HEK293 (cell line): ENCODE measurements around the gene PMS1.
A peak's percentile ranks its signal among the peaks of the same experiment; 100 is the strongest.

Source experiments
- GLI4 ChIP-seq: fragments of 450-650 bp; formaldehyde crosslinking; IDR thresholded peaks from 2 replicates; pipeline ENCODE4 v1.5.1; 2016; ENCODE audit warnings: missing biosample characterization, missing genetic modification characterization
- GLIS2 ChIP-seq: fragments of 450-650 bp; formaldehyde crosslinking; IDR thresholded peaks from 2 replicates; pipeline ENCODE4 v1.5.1; 2016; ENCODE audit warnings: missing biosample characterization, missing genetic modification characterization
- KLF16 ChIP-seq: fragments of 450-650 bp; formaldehyde crosslinking; IDR thresholded peaks from 2 replicates; pipeline ENCODE4 v1.5.1; 2017; ENCODE audit warnings: missing biosample characterization, missing genetic modification characterization
- MYNN ChIP-seq: fragments of 450-650 bp; formaldehyde crosslinking; IDR thresholded peaks from 2 replicates; pipeline ENCODE4 v1.5.1; 2016; ENCODE audit warnings: missing biosample characterization, missing genetic modification characterization, borderline replicate concordance
- WT1 ChIP-seq: fragments of 450-650 bp; formaldehyde crosslinking; IDR thresholded peaks from 2 replicates; pipeline ENCODE4 v1.5.1; 2016; ENCODE audit warnings: missing biosample characterization, missing genetic modification characterization
- ZBTB21 ChIP-seq: fragments of 450-650 bp; formaldehyde crosslinking; IDR thresholded peaks from 2 replicates; pipeline ENCODE4 v1.5.1; 2017; ENCODE audit warnings: missing biosample characterization, missing genetic modification characterization
- ZBTB48 ChIP-seq: fragments of 450-650 bp; formaldehyde crosslinking; IDR thresholded peaks from 2 replicates; pipeline ENCODE4 v1.5.1; 2016; ENCODE audit warnings: missing biosample characterization, missing genetic modification characterization
- ZFP37 ChIP-seq: fragments of 450-650 bp; formaldehyde crosslinking; IDR thresholded peaks from 2 replicates; pipeline ENCODE4 v1.5.1; 2016; ENCODE audit warnings: missing biosample characterization, missing genetic modification characterization
- ZIC2 ChIP-seq: fragments of 450-650 bp; formaldehyde crosslinking; IDR thresholded peaks from 2 replicates; pipeline ENCODE4 v1.5.1; 2016; ENCODE audit warnings: missing biosample characterization, missing genetic modification characterization
- ZNF2 ChIP-seq: fragments of 450-650 bp; formaldehyde crosslinking; IDR thresholded peaks from 2 replicates; pipeline ENCODE4 v1.5.1; 2016; ENCODE audit warnings: missing biosample characterization, missing genetic modification characterization
- ZNF555 ChIP-seq: fragments of 450-650 bp; formaldehyde crosslinking; conservative IDR thresholded peaks from 2 replicates; pipeline ENCODE4 v1.5.1; 2017; ENCODE audit warnings: missing biosample characterization, mild to moderate bottlenecking, missing genetic modification characterization, inconsistent platforms
- ZNF558 ChIP-seq: fragments of 450-650 bp; formaldehyde crosslinking; IDR thresholded peaks from 2 replicates; pipeline ENCODE4 v1.5.1; 2016; ENCODE audit warnings: missing biosample characterization, missing genetic modification characterization
- ZNF596 ChIP-seq: fragments of 450-650 bp; IDR thresholded peaks from 2 replicates; pipeline ENCODE4 v1.5.0; 2018; ENCODE audit warnings: missing biosample characterization, mild to moderate bottlenecking, missing genetic modification characterization, moderate library complexity
- ZNF629 ChIP-seq: fragments of 450-650 bp; formaldehyde crosslinking; IDR thresholded peaks from 2 replicates; pipeline ENCODE4 v1.5.1; 2017; ENCODE audit warnings: missing biosample characterization, missing genetic modification characterization
- ZNF76 ChIP-seq: fragments of 450-650 bp; formaldehyde crosslinking; IDR thresholded peaks from 2 replicates; pipeline ENCODE4; 2016; ENCODE audit warnings: low read depth, missing biosample characterization, missing genetic modification characterization, borderline replicate concordance
- ZNF768 ChIP-seq: fragments of 450-650 bp; formaldehyde crosslinking; IDR thresholded peaks from 2 replicates; pipeline ENCODE4 v1.5.1; 2018; ENCODE audit warnings: missing biosample characterization, mild to moderate bottlenecking, missing genetic modification characterization
- ZNF843 ChIP-seq: fragments of 450-650 bp; formaldehyde crosslinking; IDR thresholded peaks from 2 replicates; pipeline ENCODE4 v1.5.1; 2016; ENCODE audit warnings: missing biosample characterization, missing genetic modification characterization
- ZSCAN23 ChIP-seq: fragments of 450-650 bp; formaldehyde crosslinking; IDR thresholded peaks from 2 replicates; pipeline ENCODE4 v1.5.1; 2016; ENCODE audit warnings: missing biosample characterization, missing genetic modification characterization
- TF ChIP-seq, protein P1 (sequence below): fragments of 450-650 bp; formaldehyde crosslinking; optimal IDR thresholded peaks from 2 replicates; pipeline ENCODE3; 2016; ENCODE audit warnings: missing biosample characterization, mild to moderate bottlenecking, missing genetic modification characterization
- TF ChIP-seq, protein P2 (sequence below): fragments of 450-650 bp; formaldehyde crosslinking; conservative IDR thresholded peaks from 2 replicates; pipeline ENCODE4 v1.5.1; 2016; ENCODE audit warnings: low read depth, missing biosample characterization, missing genetic modification characterization
- TF ChIP-seq, protein P3 (sequence below): fragments of 450-650 bp; IDR thresholded peaks from 2 replicates; pipeline ENCODE4 v1.5.1; 2018; ENCODE audit warnings: missing biosample characterization, mild to moderate bottlenecking, missing genetic modification characterization
- TF ChIP-seq, protein P4 (sequence below): fragments of 450-650 bp; formaldehyde crosslinking; IDR thresholded peaks from 2 replicates; pipeline ENCODE4 v1.5.1; 2016; ENCODE audit warnings: missing biosample characterization, missing genetic modification characterization
- TF ChIP-seq, protein P5 (sequence below): fragments of 450-650 bp; formaldehyde crosslinking; IDR thresholded peaks from 2 replicates; pipeline ENCODE4 v1.5.1; 2017; ENCODE audit warnings: missing biosample characterization, missing genetic modification characterization
- TF ChIP-seq, protein P6 (sequence below): fragments of 450-650 bp; formaldehyde crosslinking; IDR thresholded peaks from 2 replicates; pipeline ENCODE4 v1.5.1; 2016; ENCODE audit warnings: missing biosample characterization, missing genetic modification characterization
- TF ChIP-seq, protein P7 (sequence below): fragments of 450-650 bp; formaldehyde crosslinking; IDR thresholded peaks from 2 replicates; pipeline ENCODE4 v1.5.1; 2016; ENCODE audit warnings: missing biosample characterization, missing genetic modification characterization

PMS1 gene

DNA sequence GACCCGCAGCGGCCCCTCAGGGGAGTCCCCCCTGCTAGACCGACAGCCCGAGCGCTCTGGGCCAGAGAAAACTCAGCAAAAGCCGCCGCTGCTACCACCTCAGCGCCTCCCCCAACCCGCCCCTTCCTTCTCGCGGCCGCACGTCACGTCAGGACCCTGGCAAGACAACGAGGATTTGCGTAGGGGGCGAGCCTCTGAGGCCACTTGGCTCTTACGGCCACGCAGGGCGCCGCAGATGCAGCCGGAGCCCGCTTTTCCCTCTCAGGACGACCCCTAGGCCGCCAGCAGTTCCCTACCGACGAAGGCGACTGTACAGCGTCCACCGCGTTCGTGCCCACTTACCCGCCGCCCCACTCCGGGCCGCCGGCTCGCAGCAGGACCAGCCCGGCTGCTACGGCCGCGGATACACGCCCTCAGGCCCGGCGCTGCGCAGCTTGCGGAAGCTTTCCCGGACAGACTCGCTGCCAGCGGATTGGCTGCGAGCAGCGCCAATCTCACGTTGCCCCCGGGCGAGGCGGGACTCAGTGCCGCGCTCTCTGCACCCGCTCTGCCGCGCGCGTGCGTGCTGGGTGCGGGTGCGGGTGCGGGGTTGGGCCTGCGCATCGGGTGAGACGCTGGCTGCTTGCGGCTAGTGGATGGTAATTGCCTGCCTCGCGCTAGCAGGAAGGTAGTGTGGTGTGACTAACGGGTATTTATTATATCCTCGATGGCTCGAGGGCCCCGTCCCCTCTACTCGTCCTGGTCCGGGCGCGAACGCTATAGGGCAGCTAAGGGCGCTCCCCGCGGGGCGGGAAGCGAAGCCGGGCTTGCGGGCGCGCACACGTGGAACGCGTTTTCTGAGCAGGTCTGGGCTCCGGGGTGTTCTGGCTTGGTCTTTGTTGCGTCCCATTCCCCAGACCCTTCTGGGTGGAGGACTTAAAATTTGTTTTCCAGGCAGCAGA, at the start of gene PMS1, which contains the start of gene ORMDL1 (continued):
- TF ChIP-seq ZNF768 (tag by site-specific recombination) = no peak
- TF ChIP-seq ZNF596 (tag by site-specific recombination) = no peak
- TF ChIP-seq ZNF629 (tag by site-specific recombination) = peak; percentile 86
- TF ChIP-seq, protein P1, sequence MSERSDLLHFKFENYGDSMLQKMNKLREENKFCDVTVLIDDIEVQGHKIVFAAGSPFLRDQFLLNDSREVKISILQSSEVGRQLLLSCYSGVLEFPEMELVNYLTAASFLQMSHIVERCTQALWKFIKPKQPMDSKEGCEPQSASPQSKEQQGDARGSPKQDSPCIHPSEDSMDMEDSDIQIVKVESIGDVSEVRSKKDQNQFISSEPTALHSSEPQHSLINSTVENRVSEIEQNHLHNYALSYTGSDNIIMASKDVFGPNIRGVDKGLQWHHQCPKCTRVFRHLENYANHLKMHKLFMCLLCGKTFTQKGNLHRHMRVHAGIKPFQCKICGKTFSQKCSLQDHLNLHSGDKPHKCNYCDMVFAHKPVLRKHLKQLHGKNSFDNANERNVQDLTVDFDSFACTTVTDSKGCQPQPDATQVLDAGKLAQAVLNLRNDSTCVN = peak; percentile 100
- peak; percentile 25; the same call in 1 of the 2 replicates for TF ChIP-seq ZNF76
- TF ChIP-seq, protein P2, sequence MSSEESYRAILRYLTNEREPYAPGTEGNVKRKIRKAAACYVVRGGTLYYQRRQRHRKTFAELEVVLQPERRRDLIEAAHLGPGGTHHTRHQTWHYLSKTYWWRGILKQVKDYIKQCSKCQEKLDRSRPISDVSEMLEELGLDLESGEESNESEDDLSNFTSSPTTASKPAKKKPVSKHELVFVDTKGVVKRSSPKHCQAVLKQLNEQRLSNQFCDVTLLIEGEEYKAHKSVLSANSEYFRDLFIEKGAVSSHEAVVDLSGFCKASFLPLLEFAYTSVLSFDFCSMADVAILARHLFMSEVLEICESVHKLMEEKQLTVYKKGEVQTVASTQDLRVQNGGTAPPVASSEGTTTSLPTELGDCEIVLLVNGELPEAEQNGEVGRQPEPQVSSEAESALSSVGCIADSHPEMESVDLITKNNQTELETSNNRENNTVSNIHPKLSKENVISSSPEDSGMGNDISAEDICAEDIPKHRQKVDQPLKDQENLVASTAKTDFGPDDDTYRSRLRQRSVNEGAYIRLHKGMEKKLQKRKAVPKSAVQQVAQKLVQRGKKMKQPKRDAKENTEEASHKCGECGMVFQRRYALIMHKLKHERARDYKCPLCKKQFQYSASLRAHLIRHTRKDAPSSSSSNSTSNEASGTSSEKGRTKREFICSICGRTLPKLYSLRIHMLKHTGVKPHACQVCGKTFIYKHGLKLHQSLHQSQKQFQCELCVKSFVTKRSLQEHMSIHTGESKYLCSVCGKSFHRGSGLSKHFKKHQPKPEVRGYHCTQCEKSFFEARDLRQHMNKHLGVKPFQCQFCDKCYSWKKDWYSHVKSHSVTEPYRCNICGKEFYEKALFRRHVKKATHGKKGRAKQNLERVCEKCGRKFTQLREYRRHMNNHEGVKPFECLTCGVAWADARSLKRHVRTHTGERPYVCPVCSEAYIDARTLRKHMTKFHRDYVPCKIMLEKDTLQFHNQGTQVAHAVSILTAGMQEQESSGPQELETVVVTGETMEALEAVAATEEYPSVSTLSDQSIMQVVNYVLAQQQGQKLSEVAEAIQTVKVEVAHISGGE = no peak; the same call in none of the 2 replicates
- TF ChIP-seq ZNF555 (tag by site-specific recombination) = no peak
- TF ChIP-seq, protein P3, sequence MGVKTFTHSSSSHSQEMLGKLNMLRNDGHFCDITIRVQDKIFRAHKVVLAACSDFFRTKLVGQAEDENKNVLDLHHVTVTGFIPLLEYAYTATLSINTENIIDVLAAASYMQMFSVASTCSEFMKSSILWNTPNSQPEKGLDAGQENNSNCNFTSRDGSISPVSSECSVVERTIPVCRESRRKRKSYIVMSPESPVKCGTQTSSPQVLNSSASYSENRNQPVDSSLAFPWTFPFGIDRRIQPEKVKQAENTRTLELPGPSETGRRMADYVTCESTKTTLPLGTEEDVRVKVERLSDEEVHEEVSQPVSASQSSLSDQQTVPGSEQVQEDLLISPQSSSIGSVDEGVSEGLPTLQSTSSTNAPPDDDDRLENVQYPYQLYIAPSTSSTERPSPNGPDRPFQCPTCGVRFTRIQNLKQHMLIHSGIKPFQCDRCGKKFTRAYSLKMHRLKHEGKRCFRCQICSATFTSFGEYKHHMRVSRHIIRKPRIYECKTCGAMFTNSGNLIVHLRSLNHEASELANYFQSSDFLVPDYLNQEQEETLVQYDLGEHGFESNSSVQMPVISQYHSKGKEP (tag by site-specific recombination) = no peak
- peak; percentile 68; the same call in 1 of the 2 replicates for TF ChIP-seq ZNF843 (tag by site-specific recombination)
- TF ChIP-seq, protein P4, sequence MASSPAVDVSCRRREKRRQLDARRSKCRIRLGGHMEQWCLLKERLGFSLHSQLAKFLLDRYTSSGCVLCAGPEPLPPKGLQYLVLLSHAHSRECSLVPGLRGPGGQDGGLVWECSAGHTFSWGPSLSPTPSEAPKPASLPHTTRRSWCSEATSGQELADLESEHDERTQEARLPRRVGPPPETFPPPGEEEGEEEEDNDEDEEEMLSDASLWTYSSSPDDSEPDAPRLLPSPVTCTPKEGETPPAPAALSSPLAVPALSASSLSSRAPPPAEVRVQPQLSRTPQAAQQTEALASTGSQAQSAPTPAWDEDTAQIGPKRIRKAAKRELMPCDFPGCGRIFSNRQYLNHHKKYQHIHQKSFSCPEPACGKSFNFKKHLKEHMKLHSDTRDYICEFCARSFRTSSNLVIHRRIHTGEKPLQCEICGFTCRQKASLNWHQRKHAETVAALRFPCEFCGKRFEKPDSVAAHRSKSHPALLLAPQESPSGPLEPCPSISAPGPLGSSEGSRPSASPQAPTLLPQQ (tag by site-specific recombination) = peak; percentile 65
- no peak for TF ChIP-seq WT1 (tag by site-specific recombination)
- TF ChIP-seq ZNF558 = no peak
- TF ChIP-seq KLF16 = peak; percentile 81
- peak; percentile 59; the same call in 1 of the 2 replicates for TF ChIP-seq ZSCAN23 (tag by site-specific recombination)
- TF ChIP-seq ZIC2 = peak; percentile 60
- peak; percentile 70 for TF ChIP-seq ZBTB48 (tag by site-specific recombination)
- peak; percentile 48 for TF ChIP-seq ZBTB21
- peak; percentile 87 for TF ChIP-seq ZNF2 (tag by site-specific recombination)
- TF ChIP-seq, protein P5, sequence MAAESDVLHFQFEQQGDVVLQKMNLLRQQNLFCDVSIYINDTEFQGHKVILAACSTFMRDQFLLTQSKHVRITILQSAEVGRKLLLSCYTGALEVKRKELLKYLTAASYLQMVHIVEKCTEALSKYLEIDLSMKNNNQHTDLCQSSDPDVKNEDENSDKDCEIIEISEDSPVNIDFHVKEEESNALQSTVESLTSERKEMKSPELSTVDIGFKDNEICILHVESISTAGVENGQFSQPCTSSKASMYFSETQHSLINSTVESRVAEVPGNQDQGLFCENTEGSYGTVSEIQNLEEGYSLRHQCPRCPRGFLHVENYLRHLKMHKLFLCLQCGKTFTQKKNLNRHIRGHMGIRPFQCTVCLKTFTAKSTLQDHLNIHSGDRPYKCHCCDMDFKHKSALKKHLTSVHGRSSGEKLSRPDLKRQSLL (tag by site-specific recombination) = no peak
- TF ChIP-seq, protein P6, sequence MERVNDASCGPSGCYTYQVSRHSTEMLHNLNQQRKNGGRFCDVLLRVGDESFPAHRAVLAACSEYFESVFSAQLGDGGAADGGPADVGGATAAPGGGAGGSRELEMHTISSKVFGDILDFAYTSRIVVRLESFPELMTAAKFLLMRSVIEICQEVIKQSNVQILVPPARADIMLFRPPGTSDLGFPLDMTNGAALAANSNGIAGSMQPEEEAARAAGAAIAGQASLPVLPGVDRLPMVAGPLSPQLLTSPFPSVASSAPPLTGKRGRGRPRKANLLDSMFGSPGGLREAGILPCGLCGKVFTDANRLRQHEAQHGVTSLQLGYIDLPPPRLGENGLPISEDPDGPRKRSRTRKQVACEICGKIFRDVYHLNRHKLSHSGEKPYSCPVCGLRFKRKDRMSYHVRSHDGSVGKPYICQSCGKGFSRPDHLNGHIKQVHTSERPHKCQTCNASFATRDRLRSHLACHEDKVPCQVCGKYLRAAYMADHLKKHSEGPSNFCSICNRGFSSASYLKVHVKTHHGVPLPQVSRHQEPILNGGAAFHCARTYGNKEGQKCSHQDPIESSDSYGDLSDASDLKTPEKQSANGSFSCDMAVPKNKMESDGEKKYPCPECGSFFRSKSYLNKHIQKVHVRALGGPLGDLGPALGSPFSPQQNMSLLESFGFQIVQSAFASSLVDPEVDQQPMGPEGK (tag by site-specific recombination) = peak; percentile 53
- TF ChIP-seq, protein P7, sequence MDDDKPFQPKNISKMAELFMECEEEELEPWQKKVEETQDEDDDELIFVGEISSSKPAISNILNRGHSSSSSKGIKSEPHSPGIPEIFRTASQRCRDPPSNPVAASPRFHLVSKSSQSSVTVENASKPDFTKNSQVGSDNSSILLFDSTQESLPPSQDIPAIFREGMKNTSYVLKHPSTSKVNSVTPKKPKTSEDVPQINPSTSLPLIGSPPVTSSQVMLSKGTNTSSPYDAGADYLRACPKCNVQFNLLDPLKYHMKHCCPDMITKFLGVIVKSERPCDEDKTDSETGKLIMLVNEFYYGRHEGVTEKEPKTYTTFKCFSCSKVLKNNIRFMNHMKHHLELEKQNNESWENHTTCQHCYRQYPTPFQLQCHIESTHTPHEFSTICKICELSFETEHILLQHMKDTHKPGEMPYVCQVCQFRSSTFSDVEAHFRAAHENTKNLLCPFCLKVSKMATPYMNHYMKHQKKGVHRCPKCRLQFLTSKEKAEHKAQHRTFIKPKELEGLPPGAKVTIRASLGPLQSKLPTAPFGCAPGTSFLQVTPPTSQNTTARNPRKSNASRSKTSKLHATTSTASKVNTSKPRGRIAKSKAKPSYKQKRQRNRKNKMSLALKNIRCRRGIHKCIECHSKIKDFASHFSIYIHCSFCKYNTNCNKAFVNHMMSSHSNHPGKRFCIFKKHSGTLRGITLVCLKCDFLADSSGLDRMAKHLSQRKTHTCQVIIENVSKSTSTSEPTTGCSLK = no peak
- TF ChIP-seq MYNN (tag by site-specific recombination) = no peak
- peak; percentile 75 for TF ChIP-seq GLIS2
- peak; percentile 13; the same call in 1 of the 2 replicates for TF ChIP-seq ZFP37 (tag by site-specific recombination)
- TF ChIP-seq GLI4 (tag by site-specific recombination) = no peak
